Measurements from ENCODE around the gene MAPK7. TPM values are rescaled to one million over a fixed set of nuclear protein-coding genes. Genes with fewer than 3 reads are reported as not detected.
"Not testable (repeated sequence)": the region's sequence is repeated elsewhere in the genome, so short reads cannot be mapped to it uniquely, and the experiment has no call there.

Gene MAPK7
- total and polyA plus RNA-seq, 2 of the 4 experiments (the other 2 are of a cell fraction): 9.7 to 25.4 TPM

DNA sequence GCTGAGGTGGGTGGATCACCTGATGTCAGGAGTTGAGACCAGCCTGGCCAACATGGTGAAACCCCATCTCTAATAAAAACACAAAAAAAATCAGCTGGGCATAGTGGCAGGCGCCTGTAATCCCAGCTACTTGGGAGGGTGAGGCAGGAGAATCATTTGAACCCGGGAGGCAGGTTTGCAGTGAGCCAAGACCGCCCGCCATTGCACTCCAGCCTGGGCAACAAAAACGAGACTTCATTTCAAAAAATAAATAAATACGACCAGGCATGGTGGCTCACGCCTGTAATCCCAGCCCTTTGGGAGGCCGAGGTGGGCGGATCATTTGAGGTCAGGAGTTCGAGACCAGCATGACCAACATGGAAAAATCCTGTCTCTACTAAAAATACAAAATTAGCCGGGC lies 24.9 kb upstream of the MAPK7 start:
- H4K8ac ChIP-seq (ENCODE audit: low read depth in 2 of 2, low read length in 2 of 2); ATAC-seq (ENCODE audit: low read depth); H2BK120ac ChIP-seq (ENCODE audit: low read depth, low read length); in situ Hi-C loops (cut with MboI; ENCODE audit: low sequenced_read_pairs); H3K36me3 ChIP-seq (ENCODE audit: control insufficient read depth, insufficient read depth, low read length); H4K20me1 ChIP-seq (ENCODE audit: insufficient read depth, low read length); BruUV-seq (replicated peaks); H2BK20ac ChIP-seq (ENCODE audit: low read depth, low read length); H3K9me3 ChIP-seq (ENCODE audit: control insufficient read depth, insufficient read depth, low read length); H4K91ac ChIP-seq (ENCODE audit: insufficient read depth, low read depth, low read length); H3K9ac ChIP-seq (ENCODE audit: low read depth, low read length); dilution Hi-C loops (cut with HindIII; ENCODE audit: low sequenced_read_pairs, unreplicated experiment); H3K56ac ChIP-seq (ENCODE audit: extremely low read depth, insufficient read depth, low read length); H2BK15ac ChIP-seq (ENCODE audit: low read depth, low read length); DNase-seq; H3K23ac ChIP-seq (ENCODE audit: low read depth, low read length); H3K14ac ChIP-seq (replicated peaks; ENCODE audit: low read depth, low read length); H3K4me3 ChIP-seq (ENCODE audit: insufficient read depth, low read depth, low read length); H2AFZ ChIP-seq (replicated peaks; ENCODE audit: low read length, poor library complexity); H3K27me3 ChIP-seq (ENCODE audit: control insufficient read depth, insufficient read depth, low read length); H3K9me1 ChIP-seq (ENCODE audit: insufficient read depth, low read length); H3K18ac ChIP-seq (ENCODE audit: low read depth, low read length); POLR2A ChIA-PET (ENCODE audit: unreplicated experiment); H3K4ac ChIP-seq (ENCODE audit: low read depth, low read length); intact Hi-C loops (cut with micrococcal nuclease); H3K4me2 ChIP-seq (ENCODE audit: low read depth, low read length); H3K27ac ChIP-seq (ENCODE audit: insufficient read depth, low read length); H4K5ac ChIP-seq (ENCODE audit: low read depth, low read length); H2BK5ac ChIP-seq (ENCODE audit: low read depth, low read length, poor library complexity, severe bottlenecking); H2AK9ac ChIP-seq (replicated peaks; ENCODE audit: low read depth, low read length, poor library complexity); H3K79me1 ChIP-seq (ENCODE audit: low read depth in 1 of 2, low read length in 2 of 2); H3K4me1 ChIP-seq (ENCODE audit: control insufficient read depth, insufficient read depth, low read length): not testable (repeated sequence)
- CTCF ChIA-PET: interaction anchor here (1.4 to 1.8 kb wide), 2 partner anchors 9 to 95 kb away, joined by 5 to 12 read pairs; partner anchors contain the start of gene B9D1
- H2AK5ac ChIP-seq (ENCODE audit: low read depth, low read length): peak overlapping the region; percentile 39; the same call in 1 of the 2 replicates
- WGBS, 2 experiments (ENCODE audit: extremely low coverage in 2 of 2, insufficient read length in 1 of 2): 93% methylated on average over 3 of the region's 11 CpGs; no CpG with 5 or more reads in 1 of the 2 experiments

All from IMR-90 (cell line).